ENCODE data around the gene MRPL40. TPM values are rescaled to one million over a fixed set of nuclear protein-coding genes. Genes with fewer than 3 reads are reported as not detected.
A peak's percentile ranks its signal among the peaks of the same experiment; 100 is the strongest.

The MRPL40 gene
- total and polyA plus RNA-seq, 9 donors: 25.6 to 40.2 (median 28.6) TPM

DNA sequence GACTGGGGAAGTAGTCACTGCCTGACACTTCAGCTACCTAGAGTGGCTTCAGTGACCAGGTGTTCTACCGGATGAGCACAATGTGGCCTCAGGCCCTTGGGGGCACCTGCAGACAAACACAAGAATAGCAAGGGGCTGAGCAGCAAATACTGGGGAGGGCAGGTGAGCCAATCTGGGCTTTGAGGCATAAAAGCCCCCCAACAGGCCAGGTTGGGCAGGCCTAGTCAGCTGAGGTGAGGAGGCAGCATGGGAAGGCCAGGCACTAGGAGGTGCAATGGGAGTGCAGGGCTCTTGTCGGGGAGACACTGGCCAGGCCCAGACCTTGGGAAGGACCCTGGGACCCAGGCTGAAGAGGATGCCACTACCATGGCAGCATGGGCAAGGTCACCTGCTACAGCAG lies 37.7 kb downstream of the MRPL40 start:
- Histone ChIP-seq H3K36me3 (ENCODE audit: control insufficient read depth, insufficient read depth, low read length) (peaks cover 90% of the 10 kb centered on the region), H3K4me3 (ENCODE audit: low read length) (no peak overlapping the region), H3K27ac (ENCODE audit: low read length) (no peak overlapping the region), H3K4me1 (ENCODE audit: control insufficient read depth, insufficient read depth, low read length) (no peaks in the 10 kb centered on the region), H3K9me3 (replicated peaks; ENCODE audit: control insufficient read depth, low read depth, low read length) (no peaks in the 10 kb centered on the region), H3K27me3 (ENCODE audit: control insufficient read depth, insufficient read depth, low read length) (no peaks in the 10 kb centered on the region)
- DNase-seq: no peak
- 95% methylated on average over 2 of the region's 2 CpGs for WGBS (ENCODE audit: insufficient coverage)

DNA sequence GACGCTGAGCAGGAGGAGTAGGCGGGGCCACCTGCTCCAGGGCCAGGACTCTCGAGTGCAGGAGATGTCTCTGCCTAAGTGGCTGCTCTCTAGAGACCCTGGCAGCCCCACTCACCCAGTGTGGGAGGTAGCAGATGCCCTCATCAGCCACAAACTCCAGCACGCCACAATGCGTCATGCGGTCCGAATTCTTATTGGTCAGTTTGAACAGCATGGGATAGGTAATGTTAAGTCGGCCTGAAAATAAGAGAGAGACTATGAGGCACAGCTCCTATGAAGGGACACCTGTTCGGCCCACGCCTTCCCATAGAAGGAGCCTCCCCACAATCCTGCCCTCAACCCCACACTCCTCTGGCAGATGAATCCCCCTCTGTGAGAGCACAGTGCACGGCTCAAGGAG lies 39.2 kb downstream of the MRPL40 start:
- WGBS (ENCODE audit: insufficient coverage): 70% methylated on average over 4 of the region's 11 CpGs
- no peaks in the 10 kb centered on the region for H3K27me3 ChIP-seq (ENCODE audit: control insufficient read depth, insufficient read depth, low read length)

DNA sequence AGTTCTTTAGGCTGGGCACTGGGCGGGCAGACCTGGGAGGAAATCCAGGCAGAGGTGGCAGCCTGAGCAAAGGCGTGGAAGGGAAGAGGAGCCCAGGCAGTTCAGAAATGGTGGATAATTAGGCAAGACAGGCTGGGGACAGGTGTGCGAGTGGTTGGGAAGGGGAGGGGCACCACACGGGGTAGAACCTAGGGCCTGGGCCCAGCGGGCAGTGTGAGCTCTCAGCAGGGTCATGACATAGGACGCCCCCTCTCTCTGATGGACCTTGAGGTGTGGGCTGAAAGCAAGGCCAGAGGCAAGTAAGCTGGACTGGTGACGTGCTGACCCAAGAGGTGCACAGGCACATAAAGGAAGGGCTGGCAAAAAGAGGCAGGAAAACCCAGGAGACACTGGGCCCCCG lies 39.9 kb downstream of the MRPL40 start:
- no peak for DNase-seq
- H3K27ac ChIP-seq (ENCODE audit: low read length): no peak overlapping the region
- 89% methylated on average over 8 of the region's 8 CpGs for WGBS (ENCODE audit: insufficient coverage)
- no peaks in the 10 kb centered on the region for H3K9me3 ChIP-seq (replicated peaks; ENCODE audit: control insufficient read depth, low read depth, low read length)
- peaks cover 79% of the 10 kb centered on the region for H3K36me3 ChIP-seq (ENCODE audit: control insufficient read depth, insufficient read depth, low read length)
- no peaks in the 10 kb centered on the region for H3K4me1 ChIP-seq (ENCODE audit: control insufficient read depth, insufficient read depth, low read length)
- no peaks in the 10 kb centered on the region for H3K27me3 ChIP-seq (ENCODE audit: control insufficient read depth, insufficient read depth, low read length)
- no peak overlapping the region for H3K4me3 ChIP-seq (ENCODE audit: low read length)

More for the DNA sequence above, 39.2 kb downstream of the MRPL40 start:
- Histone ChIP-seq H3K4me3 (ENCODE audit: low read length) (no peak overlapping the region), H3K9me3 (replicated peaks; ENCODE audit: control insufficient read depth, low read depth, low read length) (no peaks in the 10 kb centered on the region), H3K36me3 (ENCODE audit: control insufficient read depth, insufficient read depth, low read length) (peaks cover 86% of the 10 kb centered on the region), H3K4me1 (ENCODE audit: control insufficient read depth, insufficient read depth, low read length) (no peaks in the 10 kb centered on the region), H3K27ac (ENCODE audit: low read length) (no peak overlapping the region)
- DNase-seq: no peak

DNA sequence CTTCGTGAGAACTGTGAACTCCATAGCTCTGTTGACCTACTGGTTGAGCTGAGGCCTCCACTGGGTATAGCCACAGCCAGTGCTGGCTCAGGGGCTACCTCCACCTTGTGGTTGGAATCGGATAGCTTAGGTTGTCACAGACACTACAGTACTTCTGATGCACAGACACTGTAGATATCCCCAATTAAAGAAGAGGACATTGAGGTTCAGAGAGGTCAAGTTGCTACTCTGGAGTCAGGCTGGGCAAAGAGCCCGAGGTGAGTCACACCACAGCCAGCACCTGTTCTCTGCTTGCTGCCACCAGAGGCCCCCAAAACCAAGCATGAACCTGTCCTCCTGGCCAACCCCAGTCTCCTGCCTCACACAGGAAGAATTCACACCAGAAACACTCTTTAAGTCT lies 41.2 kb downstream of the MRPL40 start:
- Histone ChIP-seq H3K27ac (ENCODE audit: low read length) (no peak overlapping the region), H3K27me3 (ENCODE audit: control insufficient read depth, insufficient read depth, low read length) (no peaks in the 10 kb centered on the region), H3K4me3 (ENCODE audit: low read length) (no peak overlapping the region), H3K36me3 (ENCODE audit: control insufficient read depth, insufficient read depth, low read length) (peaks cover 66% of the 10 kb centered on the region), H3K9me3 (replicated peaks; ENCODE audit: control insufficient read depth, low read depth, low read length) (no peaks in the 10 kb centered on the region), H3K4me1 (ENCODE audit: control insufficient read depth, insufficient read depth, low read length) (peaks cover 6% of the 10 kb centered on the region)
- no peak for DNase-seq
- 100% methylated on average over 1 of the region's 3 CpGs for WGBS (ENCODE audit: insufficient coverage)

DNA sequence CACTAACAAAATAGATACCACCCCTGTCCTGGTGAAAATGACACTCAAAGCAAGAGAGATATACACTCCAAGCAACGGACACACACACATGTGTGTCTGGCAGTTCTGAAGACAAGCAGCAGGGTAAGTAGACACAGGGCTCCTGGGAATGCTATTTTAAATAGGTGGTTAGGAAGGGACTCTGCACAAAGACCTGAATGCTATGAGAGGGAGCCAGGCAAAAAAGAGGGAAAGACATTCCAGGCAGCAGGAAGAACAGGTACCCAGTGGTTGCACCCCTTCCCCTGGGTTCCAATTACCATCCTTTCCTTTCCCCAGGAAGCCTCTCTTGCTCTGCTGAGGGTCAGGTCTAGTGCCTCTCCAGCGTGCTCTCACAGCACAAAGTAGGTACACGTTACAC lies 43.7 kb downstream of the MRPL40 start:
- Histone ChIP-seq H3K27me3 (ENCODE audit: control insufficient read depth, insufficient read depth, low read length) (no peaks in the 10 kb centered on the region), H3K27ac (ENCODE audit: low read length) (no peak overlapping the region), H3K4me1 (ENCODE audit: control insufficient read depth, insufficient read depth, low read length) (peaks cover 12% of the 10 kb centered on the region), H3K9me3 (replicated peaks; ENCODE audit: control insufficient read depth, low read depth, low read length) (no peaks in the 10 kb centered on the region), H3K36me3 (ENCODE audit: control insufficient read depth, insufficient read depth, low read length) (peaks cover 45% of the 10 kb centered on the region), H3K4me3 (ENCODE audit: low read length) (no peak overlapping the region)
- no peak for DNase-seq
- no CpG with 5 or more reads among the region's 3 CpGs for WGBS (ENCODE audit: insufficient coverage)

DNA sequence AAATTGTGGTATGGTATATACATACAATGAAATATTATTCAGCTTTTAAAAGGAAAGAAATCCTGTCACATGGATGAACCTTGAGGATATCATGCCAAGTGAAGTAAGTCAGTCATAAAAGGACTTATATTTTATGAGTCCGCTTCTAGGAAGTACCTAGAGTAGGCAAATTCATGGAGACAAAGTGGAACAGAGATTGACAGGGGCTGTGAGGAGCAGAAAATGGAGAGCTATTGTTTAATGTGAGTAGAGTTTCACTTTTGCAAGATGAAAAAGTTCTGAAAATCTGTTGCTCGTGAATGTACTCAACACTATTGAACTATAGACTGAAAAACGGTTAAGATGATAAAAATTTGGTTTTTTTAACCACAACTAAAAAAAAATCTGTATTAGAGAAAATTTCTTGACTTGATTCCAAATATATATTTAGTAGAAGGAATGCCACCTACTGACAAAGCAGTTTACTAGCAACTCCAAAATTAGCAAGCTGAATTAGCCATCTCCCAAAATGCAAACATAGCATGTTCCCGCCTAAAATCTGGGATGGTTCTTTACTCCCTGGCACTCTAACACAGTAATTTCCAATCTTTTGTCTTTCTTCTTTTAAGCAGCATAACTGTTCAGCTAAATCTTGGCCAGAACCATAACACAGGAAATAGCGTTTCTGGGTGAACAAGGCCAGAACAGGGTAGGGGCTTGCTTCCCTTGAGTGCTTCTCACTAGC lies 45.1 kb downstream of the MRPL40 start:
- peak; percentile 44 for DNase-seq
- no peak overlapping the region for H3K27ac ChIP-seq (ENCODE audit: low read length)
- peaks cover 32% of the 10 kb centered on the region for H3K36me3 ChIP-seq (ENCODE audit: control insufficient read depth, insufficient read depth, low read length)
- no peaks in the 10 kb centered on the region for H3K27me3 ChIP-seq (ENCODE audit: control insufficient read depth, insufficient read depth, low read length)
- peaks cover 12% of the 10 kb centered on the region for H3K4me1 ChIP-seq (ENCODE audit: control insufficient read depth, insufficient read depth, low read length)
- no peaks in the 10 kb centered on the region for H3K9me3 ChIP-seq (replicated peaks; ENCODE audit: control insufficient read depth, low read depth, low read length)
- H3K4me3 ChIP-seq (ENCODE audit: low read length): peak overlapping the region; percentile 75
- WGBS (ENCODE audit: insufficient coverage): 47% methylated on average over 2 of the region's 5 CpGs

DNA sequence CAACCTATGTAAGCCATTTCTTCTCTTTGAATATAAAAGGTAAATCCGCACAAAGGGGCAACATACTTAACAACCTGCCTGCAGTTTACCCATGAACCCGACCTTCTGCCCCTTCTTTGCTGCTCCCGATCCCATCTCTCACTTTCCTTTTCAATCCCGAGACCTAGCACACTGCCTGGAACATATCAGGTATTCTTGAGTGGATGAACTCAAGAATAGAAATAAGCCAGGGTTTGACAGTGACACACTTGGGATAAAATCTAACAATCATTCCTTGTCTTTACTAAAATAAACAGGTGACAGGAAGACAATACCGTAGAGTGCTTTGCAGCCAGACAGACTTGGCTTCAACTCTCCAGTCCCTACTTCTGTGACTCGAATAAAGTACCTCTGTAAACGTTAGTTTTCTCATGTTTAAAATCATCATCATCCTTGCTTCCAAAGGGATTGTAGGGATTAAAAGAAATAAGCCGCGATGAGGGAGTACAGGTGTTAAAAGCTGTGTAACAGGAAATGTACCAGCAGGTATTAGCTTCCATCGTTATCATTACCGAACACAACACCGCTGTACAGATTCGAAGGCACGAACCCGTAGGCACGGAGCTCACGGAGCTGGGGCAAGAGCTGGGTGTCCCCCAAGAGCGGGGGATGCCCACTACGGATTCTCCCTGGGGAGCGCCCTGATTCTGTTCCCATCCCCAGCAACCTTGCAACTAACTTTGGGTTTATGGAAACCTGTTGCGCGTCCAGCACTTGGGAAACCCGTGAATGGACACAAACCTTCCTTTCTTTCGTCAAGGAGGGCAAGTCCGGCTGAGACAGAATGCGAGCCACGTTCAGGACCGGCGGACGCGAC lies 45.9 kb downstream of the MRPL40 start:
- Histone ChIP-seq H3K9me3 (replicated peaks; ENCODE audit: control insufficient read depth, low read depth, low read length) (no peaks in the 10 kb centered on the region), H3K27me3 (ENCODE audit: control insufficient read depth, insufficient read depth, low read length) (no peaks in the 10 kb centered on the region), H3K4me3 (ENCODE audit: low read length) (peak overlapping the region; percentile 75), H3K36me3 (ENCODE audit: control insufficient read depth, insufficient read depth, low read length) (peaks cover 24% of the 10 kb centered on the region), H3K27ac (ENCODE audit: low read length) (peak overlapping the region; percentile 95), H3K4me1 (ENCODE audit: control insufficient read depth, insufficient read depth, low read length) (peaks cover 12% of the 10 kb centered on the region)
- 0% methylated on average over 23 of the region's 31 CpGs for WGBS (ENCODE audit: insufficient coverage)
- peak; percentile 35 for DNase-seq

DNA sequence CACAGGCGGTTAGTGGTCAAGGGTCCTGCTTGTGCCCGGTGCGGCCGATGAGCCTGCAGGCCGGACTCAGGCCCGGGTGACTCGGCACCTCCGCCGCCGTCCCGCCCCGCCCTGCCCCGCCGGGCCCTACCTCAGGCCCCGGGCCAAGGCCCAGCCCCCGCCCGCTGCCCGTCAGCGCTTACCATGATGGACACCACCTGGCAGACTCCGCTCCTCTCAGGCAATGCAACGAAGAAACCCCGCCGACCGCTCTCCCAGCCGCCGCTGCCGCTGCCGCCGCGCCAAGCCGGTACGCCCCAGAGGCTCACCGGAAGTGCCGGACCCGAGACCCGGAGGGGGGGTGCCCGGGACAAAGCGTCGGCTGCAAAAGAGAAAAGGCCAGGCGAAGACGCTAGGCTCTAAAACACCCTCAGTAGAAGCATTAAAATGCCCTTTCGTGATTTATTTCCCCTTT lies 46.6 kb downstream of the MRPL40 start, which contains the start of gene UFD1:
TSS of gene UFD1 (minus strand) at position 293 of the 454 bp plus-strand sequence. CDS start at position 185, 108 bp downstream.
- WGBS (ENCODE audit: insufficient coverage): under 1% methylated on average over 36 of the region's 42 CpGs

DNA sequence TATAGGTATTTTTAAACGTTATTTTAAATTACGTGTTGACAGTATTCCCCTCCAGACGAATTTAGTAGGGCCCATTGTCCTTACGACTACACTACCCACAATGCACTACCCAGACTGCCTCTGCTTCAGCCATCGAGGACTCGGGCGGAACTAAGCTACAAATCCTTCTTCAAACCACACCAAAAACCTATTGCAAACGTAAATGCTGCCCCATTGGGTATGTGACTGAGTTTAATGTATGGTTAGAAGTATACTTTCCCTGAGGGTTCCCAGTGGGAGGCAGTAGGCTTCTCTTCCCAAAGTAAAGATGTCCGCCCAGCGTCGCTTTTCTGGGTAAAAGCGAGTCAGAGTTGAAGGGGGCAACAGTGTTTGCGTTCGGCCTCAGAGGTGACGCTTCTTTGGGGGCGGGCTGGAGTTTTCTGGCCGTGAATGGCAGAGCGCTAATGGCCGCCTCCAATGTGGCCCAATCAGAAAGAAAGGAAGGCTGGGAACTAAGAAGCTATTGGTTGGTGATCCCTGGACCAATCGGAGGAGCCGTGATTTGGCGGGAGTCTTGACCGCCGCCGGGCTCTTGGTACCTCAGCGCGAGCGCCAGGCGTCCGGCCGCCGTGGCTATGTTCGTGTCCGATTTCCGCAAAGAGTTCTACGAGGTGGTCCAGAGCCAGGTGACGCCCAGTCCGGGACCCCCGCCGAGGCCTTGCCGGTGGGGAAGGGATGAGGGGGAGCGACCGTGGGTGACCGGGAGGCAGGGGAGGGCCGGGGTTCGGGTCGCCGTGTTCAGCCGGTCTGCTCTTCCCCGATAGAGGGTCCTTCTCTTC lies 47.2 kb downstream of the MRPL40 start, which contains the start of gene CDC45:
TSS of gene CDC45 (plus strand) at position 566 of the 818 bp plus-strand sequence. CDS start at position 615, 49 bp downstream.
- Histone ChIP-seq H3K4me3 (ENCODE audit: low read length) (peak within 1 kb of the TSS; percentile 75), H3K9me3 (replicated peaks; ENCODE audit: control insufficient read depth, low read depth, low read length) (no peaks in the 10 kb centered on the region), H3K36me3 (ENCODE audit: control insufficient read depth, insufficient read depth, low read length) (peaks cover 21% of the 10 kb centered on the region), H3K4me1 (ENCODE audit: control insufficient read depth, insufficient read depth, low read length) (peaks cover 12% of the 10 kb centered on the region), H3K27ac (ENCODE audit: low read length) (peak within 1 kb of the TSS; percentile 95), H3K27me3 (ENCODE audit: control insufficient read depth, insufficient read depth, low read length) (no peaks in the 10 kb centered on the region)
- WGBS (ENCODE audit: insufficient coverage): under 1% methylated on average over 42 of the region's 50 CpGs
- peak; percentile 100 for DNase-seq

More for the DNA sequence above, 46.6 kb downstream of the MRPL40 start, which contains the start of gene UFD1:
- Histone ChIP-seq H3K27ac (ENCODE audit: low read length) (peak within 1 kb of the TSS; percentile 95), H3K36me3 (ENCODE audit: control insufficient read depth, insufficient read depth, low read length) (peaks cover 19% of the 10 kb centered on the region), H3K27me3 (ENCODE audit: control insufficient read depth, insufficient read depth, low read length) (no peaks in the 10 kb centered on the region), H3K9me3 (replicated peaks; ENCODE audit: control insufficient read depth, low read depth, low read length) (no peaks in the 10 kb centered on the region), H3K4me1 (ENCODE audit: control insufficient read depth, insufficient read depth, low read length) (peaks cover 12% of the 10 kb centered on the region), H3K4me3 (ENCODE audit: low read length) (peak within 1 kb of the TSS; percentile 75)
- peak; percentile 88 for DNase-seq
